DMS153 treated with DMSO at 0.1 percent for 48 hours (cell line): ENCODE data around the gene CALY.

Experiments used
- DNase-seq: peaks from one replicate; lab custom pipeline; 2025; ENCODE audit not compliant: unreplicated experiment; lab: John Stamatoyannopoulos, UW

The CALY gene

GRCh38 chr10:133366751-133367150 lies 30.1 kb upstream of the CALY start:
- no peak for DNase-seq

- DNase-seq: no peak
These were observed 29.4 kb upstream of the CALY start for GRCh38 chr10:133366130-133366478.

GRCh38 chr10:133365461-133366129 lies 28.9 kb upstream of the CALY start:
- DNase-seq: peak; percentile 59

- peak; percentile 84 for DNase-seq
These were observed 28.1 kb upstream of the CALY start for GRCh38 chr10:133364645-133365431.

GRCh38 chr10:133362846-133363245 lies 26.1 kb upstream of the CALY start:
- DNase-seq: no peak

- no peak for DNase-seq
These were observed 25.2 kb upstream of the CALY start for GRCh38 chr10:133361773-133362441.

- DNase-seq: no peak
These were observed 24.5 kb upstream of the CALY start for GRCh38 chr10:133361227-133361626.

GRCh38 chr10:133359972-133360610 lies 23.4 kb upstream of the CALY start:
- no peak for DNase-seq

GRCh38 chr10:133359554-133359971 lies 22.9 kb upstream of the CALY start:
- DNase-seq: peak; percentile 47

- no peak for DNase-seq
These were observed 22.2 kb upstream of the CALY start for GRCh38 chr10:133358925-133359310.

- no peak for DNase-seq
These were observed 21.6 kb upstream of the CALY start for GRCh38 chr10:133358162-133358924.

- DNase-seq: peak; percentile 35
These were observed 20.8 kb upstream of the CALY start, which contains the start of gene FUOM for GRCh38 chr10:133357285-133358161. FUOM (minus strand) TSS chr10:133358019; CDS start chr10:133358007, 12 bp downstream.

- DNase-seq: no peak
These were observed 20.0 kb upstream of the CALY start for GRCh38 chr10:133356549-133357284.

GRCh38 chr10:133355991-133356390 lies 19.3 kb upstream of the CALY start:
- no peak for DNase-seq

GRCh38 chr10:133355266-133355665 lies 18.6 kb upstream of the CALY start:
- no peak for DNase-seq

GRCh38 chr10:133354672-133355240 lies 18.1 kb upstream of the CALY start:
- DNase-seq: no peak

- no peak for DNase-seq
These were observed 17.4 kb upstream of the CALY start for GRCh38 chr10:133353988-133354605.

GRCh38 chr10:133353202-133353959 lies 16.7 kb upstream of the CALY start:
- DNase-seq: no peak
